Fibroblast of the conjunctiva (primary cell): ENCODE data around the gene RAB30.
"Not testable (repeated sequence)": the region's sequence is repeated elsewhere in the genome, so short reads cannot be mapped to it uniquely, and the experiment has no call there.

Experiments
- DNase-seq: peaks from one replicate; pipeline ENCODE4 v3.0.0-alpha.2; 2010; ENCODE audit warnings: low read depth

Gene RAB30

DNA sequence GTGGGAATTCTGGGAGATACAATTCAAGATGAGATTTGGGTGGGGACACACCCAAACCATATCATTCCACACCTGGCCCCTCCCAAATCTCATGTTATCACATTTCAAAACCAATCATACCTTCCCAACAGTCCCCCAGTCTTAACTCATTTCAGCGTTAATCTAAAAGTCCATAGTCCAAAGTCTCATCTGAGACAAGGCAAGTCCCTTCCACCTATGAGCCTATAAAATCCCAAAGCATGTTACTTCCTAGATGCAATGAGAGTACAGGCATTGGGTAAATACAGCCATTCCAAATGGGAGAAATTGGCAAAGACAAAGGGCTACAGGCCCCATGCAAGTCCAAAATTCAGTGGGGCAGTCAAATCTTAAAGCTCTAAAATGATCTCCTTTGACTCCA is 128.3 kb downstream of the RAB30 start:
- not testable (repeated sequence) for DNase-seq

DNA sequence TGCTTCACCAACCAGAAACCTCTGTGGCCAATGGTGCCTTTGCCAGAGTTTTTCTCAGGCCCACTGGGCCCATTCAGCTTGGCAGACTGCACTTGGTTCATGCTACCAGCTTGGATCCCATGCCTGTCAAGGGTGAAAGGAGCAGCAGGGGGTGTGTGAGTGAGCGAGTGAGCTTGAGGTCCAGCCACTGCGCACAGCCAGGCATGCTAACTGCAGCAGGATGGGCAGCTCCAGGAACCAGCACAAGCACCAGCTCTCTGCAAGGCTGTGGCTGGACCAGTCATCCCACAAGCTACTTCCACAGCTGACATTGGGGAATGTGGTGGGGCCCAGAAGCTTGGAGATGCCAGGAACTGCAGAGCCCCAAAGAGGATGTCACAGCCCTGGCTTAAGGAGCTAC is 129.3 kb downstream of the RAB30 start:
- DNase-seq = no peak

DNA sequence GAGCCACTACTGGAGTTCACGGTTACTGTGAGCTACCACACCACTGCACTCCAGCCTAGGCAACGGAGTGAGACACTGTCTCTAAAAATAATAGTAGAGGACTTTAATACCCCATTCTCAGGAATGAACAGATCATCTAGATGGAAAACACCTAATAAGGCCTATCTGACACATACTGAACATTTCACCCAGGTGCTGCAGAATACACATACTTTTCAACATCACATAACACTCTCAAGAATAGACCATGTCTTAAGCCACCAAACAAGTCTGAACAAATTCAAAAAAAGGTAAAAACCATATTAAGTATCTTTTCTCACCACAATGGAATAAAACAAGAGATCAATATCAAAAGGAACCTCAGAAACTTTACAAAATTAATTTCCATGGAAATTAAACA is 132.2 kb downstream of the RAB30 start:
- no peak for DNase-seq

DNA sequence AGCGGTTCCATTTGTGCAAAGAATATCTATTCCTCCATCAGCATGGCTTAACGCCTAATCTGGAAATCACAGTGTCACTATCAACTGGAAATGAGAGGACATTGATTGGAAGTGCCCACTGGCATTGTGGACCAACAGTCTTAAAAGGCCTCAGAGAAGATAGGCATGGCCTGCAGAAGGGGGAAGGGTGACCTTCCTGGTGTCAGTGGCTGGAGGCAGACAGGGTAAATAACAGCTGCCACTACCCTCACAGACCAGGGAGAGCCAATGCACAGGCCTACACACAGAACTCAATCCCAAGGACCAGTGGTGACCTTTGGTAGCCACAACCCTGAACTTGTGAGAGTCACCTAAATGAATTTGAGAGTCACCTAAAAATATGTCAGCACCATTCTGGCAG is 134.1 kb downstream of the RAB30 start:
- DNase-seq = no peak

DNA sequence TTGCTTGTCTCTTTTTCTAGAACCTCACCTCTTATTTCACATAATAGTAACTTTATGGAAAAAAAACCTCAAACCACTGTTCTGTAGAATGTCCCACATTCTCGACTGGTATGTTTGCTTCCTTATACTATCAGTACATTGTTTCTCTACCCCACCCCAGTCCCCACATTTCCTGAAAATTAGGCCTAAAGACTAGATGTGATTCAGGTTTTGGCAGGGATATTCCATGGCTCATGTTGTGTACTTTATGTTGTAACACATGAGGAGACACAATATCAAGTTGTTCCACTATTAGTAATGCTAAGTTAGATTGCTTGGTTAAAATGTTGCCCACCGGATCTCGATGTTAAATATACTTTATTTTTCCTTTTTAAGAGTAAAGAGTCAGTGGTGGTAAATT is 135.4 kb downstream of the RAB30 start:
- no peak for DNase-seq

DNA sequence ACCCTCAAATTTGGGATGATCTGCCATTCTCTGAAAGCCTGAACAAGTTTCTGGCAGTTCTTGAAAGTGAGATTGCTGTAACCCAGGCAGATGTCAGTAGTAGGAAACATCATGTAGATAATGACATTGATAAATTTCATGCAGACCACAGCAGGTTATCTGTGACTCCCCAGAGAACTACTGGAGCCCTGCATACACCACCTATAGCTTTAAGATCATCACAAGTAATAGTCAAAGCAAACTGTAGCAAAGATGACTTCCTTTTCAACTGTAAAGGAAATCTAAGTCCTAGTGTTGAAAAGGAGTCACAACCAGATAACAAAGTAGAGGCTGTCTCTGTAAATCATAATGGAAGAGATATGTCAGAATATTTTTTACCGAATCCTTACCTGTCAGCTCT is 139.1 kb downstream of the RAB30 start:
- DNase-seq = no peak

DNA sequence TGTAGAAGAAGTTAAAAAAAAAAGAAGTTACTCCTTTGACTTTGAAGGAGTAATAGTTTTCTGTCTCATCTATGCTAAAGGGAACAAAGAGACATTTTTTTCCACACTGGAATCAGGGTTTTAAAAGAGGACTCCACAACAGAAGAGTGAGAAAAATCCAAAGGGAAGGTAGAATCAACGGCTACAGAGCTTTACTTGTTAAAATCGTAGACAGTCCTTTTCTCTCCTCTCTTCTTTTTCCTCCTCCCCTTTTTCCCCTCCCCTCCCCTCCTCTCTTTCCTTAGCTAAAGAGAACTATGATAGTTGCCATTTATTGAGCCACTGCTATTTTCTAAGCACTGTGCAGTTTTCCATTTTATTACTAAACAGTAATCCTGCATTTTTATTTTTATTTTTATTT is 141.0 kb downstream of the RAB30 start:
- DNase-seq = no peak

DNA sequence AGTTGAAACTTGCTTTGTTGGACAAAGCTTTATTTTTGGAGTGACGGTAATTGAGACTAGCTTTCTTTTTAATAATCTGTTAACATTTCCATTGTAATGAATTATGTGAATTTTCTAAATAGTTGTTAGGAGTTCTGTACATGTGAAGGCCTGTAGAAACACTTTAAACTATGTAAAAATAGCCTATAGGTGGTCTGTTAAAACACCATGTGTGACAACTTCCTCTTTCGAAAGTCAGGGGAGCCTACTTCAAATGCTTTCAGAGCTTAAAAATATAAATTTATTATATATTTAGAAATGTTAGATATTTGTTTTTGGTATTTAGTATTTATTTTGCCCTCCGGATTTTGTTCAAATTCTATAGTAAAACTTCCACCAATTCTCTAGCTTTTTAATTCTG is 141.5 kb downstream of the RAB30 start:
- no peak for DNase-seq

DNA sequence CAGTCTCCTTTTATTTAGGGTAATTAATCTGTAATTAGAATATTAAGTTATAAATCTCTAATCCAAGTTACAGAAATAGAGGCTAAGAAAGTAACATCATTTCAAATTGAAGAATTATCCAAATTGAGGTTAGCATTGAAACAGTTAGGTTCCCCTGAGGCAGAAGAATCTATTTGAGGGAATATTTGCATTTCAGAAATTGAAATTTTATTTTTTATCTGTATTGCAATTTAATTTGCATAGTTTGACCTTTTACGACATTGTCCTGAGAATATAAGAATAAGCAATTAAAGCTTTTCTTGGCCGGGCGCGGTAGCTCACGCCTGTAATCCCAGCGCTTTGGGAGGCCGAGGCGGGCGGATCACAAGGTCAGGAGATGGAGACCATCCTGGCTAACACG is 142.6 kb downstream of the RAB30 start:
- no peak for DNase-seq

DNA sequence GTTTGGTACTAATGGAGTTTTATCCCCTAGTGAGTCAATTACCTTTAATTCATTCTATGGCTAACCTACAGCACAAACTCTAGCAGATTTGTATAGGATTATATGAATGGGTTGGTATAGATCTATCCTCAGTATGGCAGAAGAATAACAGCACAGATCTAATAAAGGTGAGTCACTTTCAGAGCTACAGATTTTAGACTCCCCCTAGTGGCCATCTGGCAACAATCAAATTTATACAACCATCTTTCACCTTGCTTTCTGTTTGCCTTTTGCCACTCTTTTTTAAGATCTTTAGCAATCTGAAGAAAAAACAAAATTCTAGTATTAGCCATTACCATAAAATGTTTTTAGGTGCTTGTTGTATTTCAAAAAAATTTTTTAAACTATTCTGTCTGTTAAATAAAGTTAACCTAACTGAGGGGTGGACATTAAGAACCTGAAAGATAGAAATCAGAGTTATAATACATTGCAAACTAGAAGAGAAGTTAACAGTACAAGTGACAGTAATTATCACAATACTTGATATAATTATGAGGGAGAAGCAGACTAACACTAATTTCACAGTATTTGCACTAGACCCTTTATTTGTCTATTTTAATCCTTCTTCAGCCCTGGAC is 144.3 kb downstream of the RAB30 start:
- peak; percentile 38 for DNase-seq

DNA sequence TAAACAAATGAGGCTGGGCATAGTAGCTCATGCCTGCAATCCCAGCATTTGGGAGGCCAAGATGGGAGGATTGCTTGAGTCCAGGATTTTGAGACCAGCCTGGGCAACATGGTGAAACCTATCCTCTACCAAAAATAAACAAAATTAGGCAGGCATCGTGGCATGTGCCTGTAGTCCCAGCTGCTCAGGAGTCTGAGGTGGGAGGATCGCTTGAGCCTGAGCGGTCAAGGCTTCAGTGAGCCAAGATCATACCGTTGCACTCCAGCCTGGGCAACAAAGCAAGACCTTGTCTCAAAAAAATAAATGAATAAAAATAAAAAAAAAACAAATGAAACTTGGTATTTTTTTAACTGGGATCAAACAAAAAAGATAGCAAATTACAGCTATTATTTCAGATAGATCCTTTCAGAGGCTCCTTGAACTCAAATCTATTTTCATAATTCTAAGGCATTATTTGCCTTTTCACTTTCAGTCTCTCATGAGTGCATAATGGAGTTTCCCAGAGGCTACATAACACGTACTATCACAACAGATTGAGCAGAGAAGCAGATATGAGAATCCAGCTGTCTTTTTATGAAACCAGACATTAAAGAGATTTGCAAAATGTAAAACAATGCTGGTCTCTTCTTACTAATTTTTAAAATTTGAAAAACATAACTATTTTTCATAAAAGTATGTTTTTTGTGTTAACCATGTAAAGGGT is 147.0 kb downstream of the RAB30 start:
- DNase-seq = no peak
